Keratinocyte (primary cell): ENCODE measurements around the gene SELENON. TPM values are rescaled to one million over a fixed set of nuclear protein-coding genes. Genes with fewer than 3 reads are reported as not detected.

ENCODE experiments used
- DNase-seq: peaks from one replicate; pipeline ENCODE4 v3.0.0-alpha.2; 2011; ENCODE audit warnings: low read depth, missing footprints, low spot score
- FAIRE-seq: peaks from 2 replicates; lab custom pipeline; 2011; peaks lifted over from hg19 to GRCh38; lab: Jason Lieb, UNC
- H2AFZ ChIP-seq: 2 replicates; pipeline ENCODE4 v1.6.0; 2012; ENCODE audit warnings: low read length, control low read depth, inconsistent platforms; ENCODE audit not compliant: control insufficient read depth
- H3K27ac ChIP-seq: 2 replicates; pipeline ENCODE4 v1.5.1; 2011; ENCODE audit warnings: low read length; ENCODE audit not compliant: control insufficient read depth, insufficient read depth
- H3K27me3 ChIP-seq: 3 replicates; pipeline ENCODE4 v1.6.0; 2011; ENCODE audit warnings: low read length; ENCODE audit not compliant: control insufficient read depth, insufficient read depth; ENCODE audit errors: extremely low read depth
- H3K36me3 ChIP-seq, 2 experiments: 2 replicates in 1 of 2; 3 replicates in 1 of 2; pipeline ENCODE4 v1.5.1; 2011; ENCODE audit warnings: low read length in 2 of 2, mild to moderate bottlenecking in 1 of 2; ENCODE audit not compliant: control insufficient read depth in 2 of 2, insufficient read depth in 2 of 2; ENCODE audit errors: extremely low read depth in 1 of 2
- H3K4me1 ChIP-seq: 3 replicates; pipeline ENCODE4 v1.5.1; 2011; ENCODE audit warnings: low read length; ENCODE audit not compliant: control insufficient read depth, insufficient read depth; ENCODE audit errors: extremely low read depth
- H3K4me2 ChIP-seq: 3 replicates; pipeline ENCODE4 v1.6.0; 2011; ENCODE audit warnings: low read depth, low read length; ENCODE audit not compliant: control insufficient read depth, insufficient read depth; ENCODE audit errors: extremely low read depth
- H3K4me3 ChIP-seq, 3 experiments: fragments of 200-600 bp in 1 of 3; sonication (generic) in 1 of 3; 2 replicates in 2 of 3; 3 replicates in 1 of 3; pipeline ENCODE4 v1.5.1; 2011 to 2016; ENCODE audit warnings: low read length in 3 of 3, mild to moderate bottlenecking in 3 of 3, control low read depth in 2 of 3, inconsistent platforms in 1 of 3, low read depth in 1 of 3, mixed read lengths in 1 of 3, mixed run types in 1 of 3, moderate library complexity in 1 of 3; ENCODE audit not compliant: control insufficient read depth in 2 of 3, insufficient read depth in 2 of 3; ENCODE audit errors: extremely low read depth in 1 of 3
- H3K79me2 ChIP-seq: 2 replicates; pipeline ENCODE4 v1.6.0; 2012; ENCODE audit warnings: low read length; ENCODE audit not compliant: control insufficient read depth, insufficient read depth
- H3K9ac ChIP-seq: 3 replicates; pipeline ENCODE4 v1.6.0; 2011; ENCODE audit warnings: low read length; ENCODE audit not compliant: control insufficient read depth, insufficient read depth; ENCODE audit errors: extremely low read depth
- H3K9me1 ChIP-seq: 3 replicates; pipeline ENCODE4 v1.6.0; 2011; ENCODE audit warnings: low read length; ENCODE audit not compliant: control insufficient read depth, insufficient read depth; ENCODE audit errors: extremely low read depth
- H3K9me3 ChIP-seq: 2 replicates; pipeline ENCODE4 v1.5.1; 2012; ENCODE audit warnings: low read depth, low read length; ENCODE audit not compliant: control insufficient read depth
- H4K20me1 ChIP-seq: 3 replicates; pipeline ENCODE4 v1.6.0; 2011; ENCODE audit warnings: low read length; ENCODE audit not compliant: control insufficient read depth, insufficient read depth; ENCODE audit errors: extremely low read depth
- CTCF ChIP-seq, 3 experiments: IDR thresholded peaks in 1 of 3; conservative IDR thresholded peaks in 1 of 3; optimal IDR thresholded peaks in 1 of 3; 2 replicates in 2 of 3; 3 replicates in 1 of 3; pipeline versions ENCODE3 to v1.5.1; 2011; ENCODE audit warnings: low read length in 3 of 3, mild to moderate bottlenecking in 3 of 3, moderate library complexity in 2 of 3, control low read depth in 1 of 3, inconsistent platforms in 1 of 3; ENCODE audit not compliant: insufficient read depth in 2 of 3; ENCODE audit errors: extremely low read depth in 1 of 3
- EZH2 ChIP-seq: IDR thresholded peaks from one replicate; pipeline ENCODE4 v1.6.1; 2012; ENCODE audit warnings: inconsistent platforms, mild to moderate bottlenecking, low read length, moderate library complexity
- dilution Hi-C: fragments of 300-500 bp; cut with MboI; formaldehyde crosslinking; loops from one replicate; pipeline ENCODE4 v1.7.0; 2020; ENCODE audit warnings: low sequenced_read_pairs; ENCODE audit not compliant: extremely low pct_ligation_motif_present
- polyA plus RNA-seq, 5 experiments: library from polyadenylated mRNA; depleted of rRNA in 3 of 5; stranded (reverse) in 3 of 5; stranded (forward) in 1 of 5; unstranded in 1 of 5; fragments of >200 nt; gene quantifications; 1 replicate in 1 of 5; 2 replicates in 3 of 5; 3 replicates in 1 of 5; pipeline versions ENCODE4 v1.2.1 to v1.2.3, GENCODE V29; 2011 to 2012; ENCODE audit warnings: missing spikeins in 2 of 5, low read depth in 1 of 5, low replicate concordance in 1 of 5

The SELENON gene
- polyA plus RNA-seq, 1 donor (not counting 4 experiments of a cell fraction or from before 2014, with no cell fraction given), result 15.4 TPM

GRCh38 chr1:25867210-25867991, 67.4 kb downstream of the SELENON start:
- H2AFZ ChIP-seq, result no peak overlapping the region
- TF ChIP-seq CTCF (optimal IDR thresholded peaks at IDR 0.05 in 1 of 3, IDR thresholded peaks at IDR 0.05 in 1 of 3, conservative IDR thresholded peaks at IDR 0.05 in 1 of 3; ENCODE audit: extremely low read depth in 1 of 3, insufficient read depth in 2 of 3, low read length in 3 of 3), result no peak
- TF ChIP-seq EZH2, result no peak
- dilution Hi-C loops, result no loop called here
- FAIRE-seq, result no peak
- no peak overlapping the region for H3K9ac ChIP-seq
- H3K27me3 ChIP-seq, result no peaks in the 10 kb centered on the region
- H3K36me3 ChIP-seq, result peaks cover 19 to 26% of the 10 kb centered on the region in 2 experiments
- no peak for DNase-seq
- no peaks in the 10 kb centered on the region for H3K9me3 ChIP-seq
- no peaks in the 10 kb centered on the region for H3K9me1 ChIP-seq
- no peak overlapping the region for H3K27ac ChIP-seq
- H4K20me1 ChIP-seq, result no peaks in the 10 kb centered on the region
- H3K4me3 ChIP-seq, result no peak overlapping the region
- no peak overlapping the region for H3K4me2 ChIP-seq
- no peaks in the 10 kb centered on the region for H3K79me2 ChIP-seq
- peaks cover 21% of the 10 kb centered on the region for H3K4me1 ChIP-seq

Other genes starting within 250 kb of the SELENON start
- gene MAN1C1, start 183.4 kb upstream of the SELENON start, polyA plus RNA-seq, result 0.07 to 0.27 TPM in 2 of 3 replicates, not detected in the other
- gene MTFR1L, start 19.8 kb downstream of the SELENON start, polyA plus RNA-seq, result 31.6 to 37.3 TPM (median 32.6 TPM) in 3 replicates
- gene AUNIP, start 59.3 kb downstream of the SELENON start, polyA plus RNA-seq, result 6.2 to 9.3 TPM (median 8.0 TPM) in 3 replicates
- 14.5 to 32.1 TPM (median 21.7 TPM) in 3 replicates for gene PAQR7, start 75.5 kb downstream of the SELENON start, polyA plus RNA-seq
- gene STMN1, start 106.2 kb downstream of the SELENON start, polyA plus RNA-seq, result 16.2 to 96.9 TPM (median 82.8 TPM) in 3 replicates
- 15.5 to 17.8 TPM (median 15.9 TPM) in 3 replicates for gene PAFAH2, start 197.9 kb downstream of the SELENON start, polyA plus RNA-seq
- gene EXTL1, start 221.6 kb downstream of the SELENON start, polyA plus RNA-seq, result 0.11 to 0.13 TPM in 2 of 3 replicates, not detected in the other
- gene SLC30A2, start 245.9 kb downstream of the SELENON start, polyA plus RNA-seq, result not detected in 3 replicates